SH-SY5Y (cell line): ENCODE results near the gene IL20RA.

Experiments
- GATA2 ChIP-seq: IDR thresholded peaks from 2 replicates; pipeline ENCODE4 v1.6.1; 2011; ENCODE audit warnings: mild to moderate bottlenecking, low read depth, low read length
- GATA3 ChIP-seq: IDR thresholded peaks from 2 replicates; pipeline ENCODE4 v1.6.1; 2011; ENCODE audit warnings: low read depth, mild to moderate bottlenecking, low read length, moderate library complexity

GRCh38 chr6:137010128-137010718 is 34.5 kb downstream of the IL20RA start:
- TF ChIP-seq GATA2 (no peak), GATA3 (no peak)
